Measurements from ENCODE around the gene POLDIP2. TPM values are rescaled to one million over a fixed set of nuclear protein-coding genes. Genes with fewer than 3 reads are reported as not detected.

POLDIP2 gene
- total and polyA plus RNA-seq, 2 of the 13 experiments (the other 11 are each of a cell fraction or from before 2014, with no cell fraction given) = 85.9 to 114 TPM

- TF ChIP-seq AKNA (CRISPR knock-in tag; IDR thresholded peaks at IDR 0.05; ENCODE audit: borderline replicate concordance) = no peak
- no peak for TF ChIP-seq GTF3A (CRISPR knock-in tag; conservative IDR thresholded peaks at IDR 0.05)
- TF ChIP-seq ZNF773 (CRISPR knock-in tag; IDR thresholded peaks at IDR 0.05; ENCODE audit: borderline replicate concordance) = 0 out of 2 replicates have a peak, but pooled peaks have one; percentile 42
- peak; percentile 55; the same call in 1 of the 2 replicates for TF ChIP-seq ZNF709 (CRISPR knock-in tag; IDR thresholded peaks at IDR 0.05)
- no peak for TF ChIP-seq GABPA (IDR thresholded peaks at IDR 0.05; ENCODE audit: low read depth, low read length)
- TF ChIP-seq GABPA (CRISPR knock-in tag; IDR thresholded peaks at IDR 0.05; ENCODE audit: low read depth) = 0 out of 2 replicates have a peak, but pooled peaks have one; percentile 25
- TF ChIP-seq ZNF563 (CRISPR knock-in tag; IDR thresholded peaks at IDR 0.05) = peak; percentile 42; the same call in 1 of the 2 replicates
- TF ChIP-seq HNRNPLL (IDR thresholded peaks at IDR 0.05; ENCODE audit: low read depth, low read length, poor library complexity, severe bottlenecking) = no peak
- peak; percentile 74; the same call in 1 of the 2 replicates for TF ChIP-seq ZBTB37 (CRISPR knock-in tag; IDR thresholded peaks at IDR 0.05)
- TF ChIP-seq ZEB1 (IDR thresholded peaks at IDR 0.05; ENCODE audit: insufficient replicate concordance, low read depth) = no peak
- TF ChIP-seq GATA4 (IDR thresholded peaks at IDR 0.05; ENCODE audit: borderline replicate concordance, low read depth) = no peak
- TF ChIP-seq MTF1 (CRISPR knock-in tag; IDR thresholded peaks at IDR 0.05) = no peak
- TF ChIP-seq HIC2 (CRISPR knock-in tag; IDR thresholded peaks at IDR 0.05; ENCODE audit: low read depth) = peak; percentile 94
- no peak for TF ChIP-seq ZBTB44 (CRISPR knock-in tag; IDR thresholded peaks at IDR 0.05)
- no peak for TF ChIP-seq ZNF790 (CRISPR knock-in tag; IDR thresholded peaks at IDR 0.05; ENCODE audit: borderline replicate concordance)
- TF ChIP-seq ZNF451 (CRISPR knock-in tag; IDR thresholded peaks at IDR 0.05) = no peak
- TF ChIP-seq ZNF550 (CRISPR knock-in tag; IDR thresholded peaks at IDR 0.05; ENCODE audit: borderline replicate concordance) = 0 out of 2 replicates have a peak, but pooled peaks have one; percentile 11
- peak in 1 of 2 experiments; percentile 59; a peak in 2 of 4 replicates for TF ChIP-seq EP300 (IDR thresholded peaks at IDR 0.05; ENCODE audit: low read depth in 2 of 2, low read length in 2 of 2)
- no peak for TF ChIP-seq EP300 (CRISPR knock-in tag; IDR thresholded peaks at IDR 0.05; ENCODE audit: borderline replicate concordance)
These were observed 47.7 kb upstream of the POLDIP2 start (continued) for GRCh38 chr17:28404812-28405570.
